HG03439 (cell line): Measurements from ENCODE around the gene SEPTIN8.

Experiments used
- ATAC-seq: cut with Tn5 transposase; IDR thresholded peaks from one replicate; pipeline ENCODE4 v1.9.1; 2021; ENCODE audit warnings: mild to moderate bottlenecking, moderate library complexity; ENCODE audit not compliant: unreplicated experiment

Gene SEPTIN8

GRCh38 chr5:132751971-132752580 is 25.0 kb downstream of the SEPTIN8 start:
- no peak for ATAC-seq

- ATAC-seq = peak; percentile 52
Measured at GRCh38 chr5:132751444-132751843, 25.6 kb downstream of the SEPTIN8 start.

- ATAC-seq = no peak
Measured at GRCh38 chr5:132750471-132751230, 26.4 kb downstream of the SEPTIN8 start.

GRCh38 chr5:132749506-132749905 is 27.5 kb downstream of the SEPTIN8 start:
- no peak for ATAC-seq

- ATAC-seq = no peak
Measured at GRCh38 chr5:132748522-132749000, 28.5 kb downstream of the SEPTIN8 start.

- no peak for ATAC-seq
Measured at GRCh38 chr5:132747616-132748440, 29.2 kb downstream of the SEPTIN8 start.

- ATAC-seq = no peak
Measured at GRCh38 chr5:132746954-132747615, 30.0 kb downstream of the SEPTIN8 start, which contains the start of gene CCNI2. TSS of gene CCNI2 (plus strand) at chr5:132747426. CDS start at chr5:132747496, 70 bp downstream.

GRCh38 chr5:132746592-132746953 is 30.5 kb downstream of the SEPTIN8 start:
- no peak for ATAC-seq

- ATAC-seq = no peak
Measured at GRCh38 chr5:132744659-132745058, 32.4 kb downstream of the SEPTIN8 start.

GRCh38 chr5:132742626-132743025 is 34.4 kb downstream of the SEPTIN8 start:
- no peak for ATAC-seq

GRCh38 chr5:132742158-132742557 is 34.9 kb downstream of the SEPTIN8 start:
- no peak for ATAC-seq

GRCh38 chr5:132739232-132739631 is 37.8 kb downstream of the SEPTIN8 start:
- ATAC-seq = no peak

GRCh38 chr5:132737982-132738681 is 38.9 kb downstream of the SEPTIN8 start:
- ATAC-seq = no peak

- ATAC-seq = peak; percentile 90
Measured at GRCh38 chr5:132736853-132737833, 39.9 kb downstream of the SEPTIN8 start, which contains the start of gene KIF3A. TSS of gene KIF3A (minus strand) at chr5:132737546. CDS start at chr5:132737419, 127 bp downstream.

- no peak for ATAC-seq
Measured at GRCh38 chr5:132734687-132735086, 42.4 kb downstream of the SEPTIN8 start.

- ATAC-seq = no peak
Measured at GRCh38 chr5:132733499-132734148, 43.4 kb downstream of the SEPTIN8 start.

GRCh38 chr5:132729896-132730295 is 47.1 kb downstream of the SEPTIN8 start:
- ATAC-seq = no peak

GRCh38 chr5:132725745-132726144 is 51.3 kb downstream of the SEPTIN8 start:
- no peak for ATAC-seq
